ENCODE data around the gene SIVA1. TPM values are rescaled to one million over a fixed set of nuclear protein-coding genes. Genes with fewer than 3 reads are reported as not detected.

The SIVA1 gene
- total and polyA plus RNA-seq, 4 donors = 67.5 to 212 (median 128) TPM

- TF ChIP-seq CTCF (IDR thresholded peaks at IDR 0.05; ENCODE audit: control extremely low read depth, extremely low read depth) = no peak
- no peak for ATAC-seq (ENCODE audit: insufficient read depth, low FRiP score)
- Histone ChIP-seq H3K4me3 (no peak overlapping the region), H3K9me3 (ENCODE audit: control insufficient read depth in 4 of 4, insufficient read depth in 3 of 4, low read length in 3 of 4) (no peaks in the 10 kb centered on the region), H3K27me3 (ENCODE audit: control insufficient read depth in 3 of 3, insufficient read depth in 3 of 3, low read length in 2 of 3) (no peaks in the 10 kb centered on the region), H3K36me3 (ENCODE audit: control insufficient read depth in 4 of 4, insufficient read depth in 4 of 4, low read length in 4 of 4) (no peaks in the 10 kb centered on the region), H3K27ac (ENCODE audit: low read depth in 1 of 2, low read length in 1 of 2) (no peak overlapping the region), H3K9ac (ENCODE audit: insufficient read depth in 1 of 2, low read length in 2 of 2) (no peak overlapping the region), H3K4me1 (ENCODE audit: control insufficient read depth in 5 of 5, insufficient read depth in 5 of 5, low read length in 5 of 5) (peaks cover 0 to 19% (median 15%) of the 10 kb centered on the region in 5 donors)
- no peak for DNase-seq
- WGBS, 2 donors = 77 to 79% methylated on average over 11 to 14 of the region's 14 CpGs
Observed at GRCh38 chr14:104805941-104806624, 53.1 kb downstream of the SIVA1 start.

- H3K27me3 ChIP-seq (ENCODE audit: control insufficient read depth in 3 of 3, insufficient read depth in 3 of 3, low read length in 2 of 3) = no peaks in the 10 kb centered on the region
- no peak overlapping the region for H3K9ac ChIP-seq (ENCODE audit: insufficient read depth in 1 of 2, low read length in 2 of 2)
- 83 to 87% methylated on average over 10 of the region's 10 CpGs for WGBS, 2 donors
- TF ChIP-seq CTCF (IDR thresholded peaks at IDR 0.05; ENCODE audit: control extremely low read depth, extremely low read depth) = no peak
- H3K4me1 ChIP-seq (ENCODE audit: control insufficient read depth in 5 of 5, insufficient read depth in 5 of 5, low read length in 5 of 5) = peaks cover 0 to 13% (median 9%) of the 10 kb centered on the region in 5 donors
- DNase-seq = no peak
- no peaks in the 10 kb centered on the region for H3K9me3 ChIP-seq (ENCODE audit: control insufficient read depth in 4 of 4, insufficient read depth in 3 of 4, low read length in 3 of 4)
- no peak overlapping the region for H3K27ac ChIP-seq (ENCODE audit: low read depth in 1 of 2, low read length in 1 of 2)
- H3K4me3 ChIP-seq = no peak overlapping the region
- no peaks in the 10 kb centered on the region for H3K36me3 ChIP-seq (ENCODE audit: control insufficient read depth in 4 of 4, insufficient read depth in 4 of 4, low read length in 4 of 4)
- ATAC-seq (ENCODE audit: insufficient read depth, low FRiP score) = no peak
Observed at GRCh38 chr14:104806625-104807465, 53.9 kb downstream of the SIVA1 start.

GRCh38 chr14:104808456-104808855, 55.5 kb downstream of the SIVA1 start:
- no peak for ATAC-seq (ENCODE audit: insufficient read depth, low FRiP score)
- Histone ChIP-seq H3K9me3 (ENCODE audit: control insufficient read depth in 4 of 4, insufficient read depth in 3 of 4, low read length in 3 of 4) (no peaks in the 10 kb centered on the region), H3K27me3 (ENCODE audit: control insufficient read depth in 3 of 3, insufficient read depth in 3 of 3, low read length in 2 of 3) (no peaks in the 10 kb centered on the region), H3K4me1 (ENCODE audit: control insufficient read depth in 5 of 5, insufficient read depth in 5 of 5, low read length in 5 of 5) (peaks cover 0 to 10% (median 7%) of the 10 kb centered on the region in 5 donors), H3K27ac (ENCODE audit: low read depth in 1 of 2, low read length in 1 of 2) (no peak overlapping the region), H3K36me3 (ENCODE audit: control insufficient read depth in 4 of 4, insufficient read depth in 4 of 4, low read length in 4 of 4) (no peaks in the 10 kb centered on the region), H3K9ac (ENCODE audit: insufficient read depth in 1 of 2, low read length in 2 of 2) (no peak overlapping the region), H3K4me3 (no peak overlapping the region)
- DNase-seq = no peak
- 92 to 93% methylated on average over 6 of the region's 6 CpGs for WGBS, 2 donors
- no peak for TF ChIP-seq CTCF (IDR thresholded peaks at IDR 0.05; ENCODE audit: control extremely low read depth, extremely low read depth)

Other genes starting within 250 kb of the SIVA1 start
- under 1 TPM; 0.12 to 0.48 TPM for gene C14orf180, start 173.4 kb upstream of the SIVA1 start, total RNA-seq
- under 1 TPM; 0.30 TPM for gene C14orf180, start 173.4 kb upstream of the SIVA1 start, polyA plus RNA-seq
- gene TMEM179, start 148.4 kb upstream of the SIVA1 start, total RNA-seq = under 1 TPM in 1 of 2 donors, not detected in 1; 0.12 TPM
- under 1 TPM; 0.08 to 0.10 TPM for gene TMEM179, start 148.4 kb upstream of the SIVA1 start, polyA plus RNA-seq
- gene INF2, start 63.5 kb upstream of the SIVA1 start, total RNA-seq = 100 to 1,000 TPM in 1 of 2 donors, 10 to 100 TPM in 1; 46.1 to 119 TPM
- gene INF2, start 63.5 kb upstream of the SIVA1 start, polyA plus RNA-seq = 100 to 1,000 TPM in 1 of 2 donors, 10 to 100 TPM in 1; 49.4 to 107 TPM
- gene ADSS1, start 28.9 kb upstream of the SIVA1 start, total RNA-seq = 1 to 10 TPM; 8.0 to 9.3 TPM
- gene ADSS1, start 28.9 kb upstream of the SIVA1 start, polyA plus RNA-seq = 1 to 10 TPM; 5.3 to 6.1 TPM
- gene AKT1, start 42.6 kb downstream of the SIVA1 start, total RNA-seq = 100 to 1,000 TPM; 161 to 224 TPM
- 100 to 1,000 TPM; 142 to 159 TPM for gene AKT1, start 42.6 kb downstream of the SIVA1 start, polyA plus RNA-seq
- 10 to 100 TPM; 10.2 to 18.6 TPM for gene ZBTB42, start 48.0 kb downstream of the SIVA1 start, total RNA-seq
- 10 to 100 TPM; 11.4 to 11.9 TPM for gene ZBTB42, start 48.0 kb downstream of the SIVA1 start, polyA plus RNA-seq
- 10 to 100 TPM; 12.1 to 50.3 TPM for gene CEP170B, start 112.1 kb downstream of the SIVA1 start, total RNA-seq
- 10 to 100 TPM; 12.7 to 17.6 TPM for gene CEP170B, start 112.1 kb downstream of the SIVA1 start, polyA plus RNA-seq
- gene PLD4, start 171.7 kb downstream of the SIVA1 start, total RNA-seq = 1 to 10 TPM in 1 of 2 donors, under 1 TPM in 1; 0.92 to 6.3 TPM
- gene PLD4, start 171.7 kb downstream of the SIVA1 start, polyA plus RNA-seq = under 1 TPM; 0.71 to 0.84 TPM
- gene AHNAK2, start 225.2 kb downstream of the SIVA1 start, total RNA-seq = 10 to 100 TPM in 1 of 2 donors, 1 to 10 TPM in 1; 8.1 to 26.6 TPM
- 1 to 10 TPM; 3.5 to 8.1 TPM for gene AHNAK2, start 225.2 kb downstream of the SIVA1 start, polyA plus RNA-seq
- 10 to 100 TPM; 15.0 to 22.3 TPM for gene CLBA1, start 232.6 kb downstream of the SIVA1 start, total RNA-seq
- gene CLBA1, start 232.6 kb downstream of the SIVA1 start, polyA plus RNA-seq = 10 to 100 TPM; 12.3 to 12.5 TPM